HepG2 (cell line): Measurements from ENCODE around the gene MRPS10. TPM values are rescaled to one million over a fixed set of nuclear protein-coding genes. Genes with fewer than 3 reads are reported as not detected.
A peak's percentile ranks its signal among the peaks of the same experiment; 100 is the strongest.

Source experiments
- BORCS8-MEF2B ChIP-seq: sonication (generic); formaldehyde crosslinking; IDR thresholded peaks from 2 replicates; pipeline ENCODE4 v1.8.0; 2022; ENCODE audit warnings: mild to moderate bottlenecking, missing genetic modification reagents
- DR1 ChIP-seq: sonication (generic); formaldehyde crosslinking; IDR thresholded peaks from 2 replicates; pipeline ENCODE4 v1.8.0; 2021; ENCODE audit warnings: mild to moderate bottlenecking, missing genetic modification reagents, inconsistent platforms
- FOXA3 ChIP-seq: IDR thresholded peaks from 2 replicates; pipeline ENCODE4 v1.6.1; 2016; ENCODE audit warnings: missing genetic modification reagents, missing compliant biosample characterization
- HMG20A ChIP-seq: IDR thresholded peaks from 2 replicates; pipeline ENCODE4 v1.6.1; 2016; ENCODE audit warnings: borderline replicate concordance
- HMGXB3 ChIP-seq: sonication (generic); formaldehyde crosslinking; IDR thresholded peaks from 2 replicates; pipeline ENCODE4 v1.4.0; 2020; ENCODE audit warnings: missing genetic modification reagents, borderline replicate concordance
- HOXA3 ChIP-seq: sonication (generic); formaldehyde crosslinking; IDR thresholded peaks from 2 replicates; pipeline ENCODE4 v1.5.0; 2020; ENCODE audit warnings: missing genetic modification reagents
- HOXA9 ChIP-seq: sonication (generic); formaldehyde crosslinking; IDR thresholded peaks from 2 replicates; pipeline ENCODE4 v1.8.1; 2022; ENCODE audit warnings: missing genetic modification reagents, mild to moderate bottlenecking, moderate library complexity, borderline replicate concordance
- HOXD1 ChIP-seq: sonication (generic); formaldehyde crosslinking; IDR thresholded peaks from 2 replicates; pipeline ENCODE4 v1.5.0; 2020; ENCODE audit warnings: missing genetic modification reagents
- KMT2A ChIP-seq: sonication (generic); formaldehyde crosslinking; IDR thresholded peaks from 2 replicates; pipeline ENCODE4 v1.4.0; 2020; ENCODE audit warnings: missing genetic modification reagents
- REXO4 ChIP-seq: sonication (generic); formaldehyde crosslinking; IDR thresholded peaks from 2 replicates; pipeline ENCODE4 v1.8.0; 2022; ENCODE audit warnings: missing genetic modification reagents, mild to moderate bottlenecking, borderline replicate concordance
- SSRP1 ChIP-seq: IDR thresholded peaks from 2 replicates; pipeline ENCODE4 v1.6.1; 2016; ENCODE audit warnings: control low read depth
- TBX3 ChIP-seq: fragments of 450-650 bp; IDR thresholded peaks from 2 replicates; pipeline ENCODE4 v1.6.1; 2017; ENCODE audit warnings: antibody characterized with exemption, mild to moderate bottlenecking, inconsistent platforms, borderline replicate concordance
- ZBTB38 ChIP-seq: sonication (generic); formaldehyde crosslinking; IDR thresholded peaks from 2 replicates; pipeline ENCODE4 v1.5.1; 2020; ENCODE audit warnings: mild to moderate bottlenecking, missing genetic modification reagents
- ZFP37 ChIP-seq: sonication (generic); formaldehyde crosslinking; IDR thresholded peaks from 2 replicates; pipeline ENCODE4 v1.4.0; 2020; ENCODE audit warnings: missing genetic modification reagents, borderline replicate concordance
- ZFYVE20 ChIP-seq: sonication (generic); formaldehyde crosslinking; IDR thresholded peaks from 2 replicates; pipeline ENCODE4 v1.8.0; 2023; ENCODE audit warnings: low read depth, mild to moderate bottlenecking, moderate library complexity, missing genetic modification reagents, borderline replicate concordance
- ZNF12 ChIP-seq: sonication (generic); formaldehyde crosslinking; IDR thresholded peaks from 2 replicates; pipeline ENCODE4 v1.5.0; 2020; ENCODE audit warnings: missing genetic modification reagents
- ZNF225 ChIP-seq: sonication (generic); formaldehyde crosslinking; IDR thresholded peaks from 2 replicates; pipeline ENCODE4 v1.4.0; 2020; ENCODE audit warnings: mild to moderate bottlenecking, missing genetic modification reagents
- ZNF260 ChIP-seq: sonication (generic); formaldehyde crosslinking; IDR thresholded peaks from 2 replicates; pipeline ENCODE4 v1.4.0; 2020; ENCODE audit warnings: missing genetic modification reagents, low read depth, mild to moderate bottlenecking, borderline replicate concordance
- polyA plus RNA-seq, 8 experiments: library from polyadenylated mRNA; depleted of rRNA in 3 of 8; stranded (reverse) in 7 of 8; unstranded in 1 of 8; fragments of >200 nt; fragmentation: Illumina TruSeq in 4 of 8; extraction: Trizol in 4 of 8; gene quantifications; 2 replicates each; pipeline versions ENCODE4 v1.2.1 to v1.2.3, GENCODE V29; 2011 to 2016; ENCODE audit warnings: low read depth in 4 of 8, missing spikeins in 1 of 8, mixed read lengths in 1 of 8; ENCODE audit not compliant: insufficient read depth in 1 of 8
- total RNA-seq, 5 experiments: library from RNA; depleted of rRNA; stranded (reverse); fragments of >200 nt; fragmentation: Illumina TruSeq; extraction: Trizol; gene quantifications; 2 replicates each; pipeline ENCODE4 v1.2.3, GENCODE V29; 2016; ENCODE audit warnings: low read depth in 1 of 5
- TF ChIP-seq, protein P1 (sequence below): sonication (generic); formaldehyde crosslinking; IDR thresholded peaks from 2 replicates; pipeline ENCODE4 v1.4.0; 2020; ENCODE audit warnings: missing genetic modification reagents
- TF ChIP-seq, protein P2 (sequence below): IDR thresholded peaks from 2 replicates; pipeline ENCODE4 v1.6.1; 2016; ENCODE audit warnings: missing biosample characterization, missing genetic modification reagents, low read depth

The MRPS10 gene
- total and polyA plus RNA-seq, 2 of the 13 experiments (the other 11 are each of a cell fraction or from before 2014, with no cell fraction given), result 31.7 to 54.6 TPM

- TF ChIP-seq HMG20A (CRISPR knock-in tag) (peak; percentile 47; the same call in 1 of the 2 replicates), ZNF12 (CRISPR knock-in tag) (0 out of 2 replicates have a peak, but pooled peaks have one; percentile 9), ZFYVE20 (CRISPR knock-in tag) (no peak), HOXD1 (peak; percentile 36; the same call in 1 of the 2 replicates), ZFP37 (CRISPR knock-in tag) (no peak), ZNF225 (no peak), REXO4 (CRISPR knock-in tag) (no peak), SSRP1 (CRISPR knock-in tag) (no peak), HOXA3 (CRISPR knock-in tag) (peak; percentile 99), ZNF260 (CRISPR knock-in tag) (no peak), HMGXB3 (peak; percentile 35; the same call in 1 of the 2 replicates), TBX3 (peak; percentile 24; the same call in 1 of the 2 replicates), ZBTB38 (CRISPR knock-in tag) (peak; percentile 85), FOXA3 (CRISPR knock-in tag) (peak; percentile 75), DR1 (CRISPR knock-in tag) (peak; percentile 67; the same call in 1 of the 2 replicates), KMT2A (CRISPR knock-in tag) (peak; percentile 96), BORCS8-MEF2B (CRISPR knock-in tag) (peak; percentile 84), HOXA9 (CRISPR knock-in tag) (no peak)
- TF ChIP-seq, protein P1, sequence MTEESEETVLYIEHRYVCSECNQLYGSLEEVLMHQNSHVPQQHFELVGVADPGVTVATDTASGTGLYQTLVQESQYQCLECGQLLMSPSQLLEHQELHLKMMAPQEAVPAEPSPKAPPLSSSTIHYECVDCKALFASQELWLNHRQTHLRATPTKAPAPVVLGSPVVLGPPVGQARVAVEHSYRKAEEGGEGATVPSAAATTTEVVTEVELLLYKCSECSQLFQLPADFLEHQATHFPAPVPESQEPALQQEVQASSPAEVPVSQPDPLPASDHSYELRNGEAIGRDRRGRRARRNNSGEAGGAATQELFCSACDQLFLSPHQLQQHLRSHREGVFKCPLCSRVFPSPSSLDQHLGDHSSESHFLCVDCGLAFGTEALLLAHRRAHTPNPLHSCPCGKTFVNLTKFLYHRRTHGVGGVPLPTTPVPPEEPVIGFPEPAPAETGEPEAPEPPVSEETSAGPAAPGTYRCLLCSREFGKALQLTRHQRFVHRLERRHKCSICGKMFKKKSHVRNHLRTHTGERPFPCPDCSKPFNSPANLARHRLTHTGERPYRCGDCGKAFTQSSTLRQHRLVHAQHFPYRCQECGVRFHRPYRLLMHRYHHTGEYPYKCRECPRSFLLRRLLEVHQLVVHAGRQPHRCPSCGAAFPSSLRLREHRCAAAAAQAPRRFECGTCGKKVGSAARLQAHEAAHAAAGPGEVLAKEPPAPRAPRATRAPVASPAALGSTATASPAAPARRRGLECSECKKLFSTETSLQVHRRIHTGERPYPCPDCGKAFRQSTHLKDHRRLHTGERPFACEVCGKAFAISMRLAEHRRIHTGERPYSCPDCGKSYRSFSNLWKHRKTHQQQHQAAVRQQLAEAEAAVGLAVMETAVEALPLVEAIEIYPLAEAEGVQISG (CRISPR knock-in tag), result peak; percentile 100
- TF ChIP-seq, protein P2, sequence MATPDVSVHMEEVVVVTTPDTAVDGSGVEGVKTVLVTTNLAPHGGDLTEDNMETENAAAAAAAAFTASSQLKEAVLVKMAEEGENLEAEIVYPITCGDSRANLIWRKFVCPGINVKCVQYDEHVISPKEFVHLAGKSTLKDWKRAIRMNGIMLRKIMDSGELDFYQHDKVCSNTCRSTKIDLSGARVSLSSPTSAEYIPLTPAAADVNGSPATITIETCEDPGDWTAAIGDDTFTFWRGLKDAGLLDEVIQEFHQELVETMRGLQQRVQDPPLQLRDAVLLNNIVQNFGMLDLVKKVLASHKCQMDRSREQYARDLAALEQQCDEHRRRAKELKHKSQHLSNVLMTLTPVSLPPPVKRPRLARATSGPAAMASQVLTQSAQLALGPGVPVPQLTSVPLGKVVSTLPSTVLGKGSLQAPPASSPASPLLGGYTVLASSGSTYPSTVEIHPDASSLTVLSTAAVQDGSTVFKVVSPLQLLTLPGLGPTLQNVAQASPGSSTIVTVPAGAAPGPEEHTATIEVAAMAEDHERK (CRISPR knock-in tag), result peak; percentile 52; the same call in 1 of the 2 replicates
Observed at GRCh38 chr6:42217519-42218367, at the start of gene MRPS10 (continued).
